ENCODE measurements around the gene CD84.
"Not testable (repeated sequence)": the region's sequence is repeated elsewhere in the genome, so short reads cannot be mapped to it uniquely, and the experiment has no call there.

The CD84 gene

DNA sequence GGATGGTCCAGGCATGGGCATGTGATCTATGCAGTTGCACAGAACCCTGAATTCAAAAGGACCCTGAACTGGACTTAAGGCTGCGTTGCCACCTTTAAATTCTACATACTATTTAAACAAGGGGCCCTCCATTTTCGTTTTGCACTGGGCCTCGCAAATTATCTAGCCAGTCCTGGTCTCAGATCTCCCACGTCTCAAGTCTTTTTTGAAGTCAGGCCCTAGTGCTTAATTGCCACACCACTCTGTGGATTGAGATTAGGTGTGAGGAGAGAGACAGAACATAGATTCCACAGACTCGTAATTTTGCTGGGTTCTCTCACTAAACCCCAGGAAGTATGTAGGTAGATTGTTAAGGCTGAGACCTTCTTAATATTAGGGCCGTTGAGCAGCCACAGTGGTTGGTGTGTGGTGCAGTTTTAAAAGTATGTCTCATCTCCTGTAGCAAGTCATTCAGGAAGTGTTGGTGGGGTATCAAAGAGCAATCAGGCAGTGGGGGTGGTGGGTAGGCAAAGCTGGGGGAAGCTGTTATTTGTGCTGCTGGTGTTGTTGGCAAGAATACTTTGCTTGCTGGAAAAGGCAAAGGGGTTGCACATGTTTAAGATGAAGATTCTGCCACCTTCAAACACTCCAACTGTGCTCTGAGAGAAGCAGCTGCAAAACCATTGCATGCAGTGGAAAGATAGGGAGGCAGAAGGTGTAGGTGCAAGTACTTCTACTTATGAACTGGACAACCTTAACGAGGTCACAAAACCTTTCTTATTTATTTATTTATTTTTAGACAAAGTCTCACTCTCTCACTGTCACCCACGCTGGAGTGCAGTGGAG lies 11.2 kb downstream of the CD84 start:
- DNase-seq: peak; percentile 88

DNA sequence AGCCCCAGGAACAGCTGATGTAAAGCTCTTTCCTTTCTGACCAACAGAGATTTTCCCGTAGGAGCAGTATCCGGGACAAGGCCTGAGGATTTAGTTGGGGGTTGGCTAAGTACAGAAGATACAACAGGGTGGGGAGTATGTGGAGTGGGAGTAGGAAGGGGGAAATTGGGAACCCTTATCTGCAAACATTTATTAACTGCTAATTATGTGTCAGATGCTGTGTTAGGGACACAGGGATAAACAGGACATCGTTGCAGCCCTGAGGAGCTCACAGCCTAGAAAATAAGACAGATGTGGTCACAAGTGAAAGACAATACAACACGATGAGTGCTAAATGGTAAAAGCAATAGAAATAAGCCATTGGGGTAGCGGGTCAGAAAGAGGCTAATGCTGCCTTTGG lies 12.0 kb downstream of the CD84 start:
- no peak for DNase-seq

DNA sequence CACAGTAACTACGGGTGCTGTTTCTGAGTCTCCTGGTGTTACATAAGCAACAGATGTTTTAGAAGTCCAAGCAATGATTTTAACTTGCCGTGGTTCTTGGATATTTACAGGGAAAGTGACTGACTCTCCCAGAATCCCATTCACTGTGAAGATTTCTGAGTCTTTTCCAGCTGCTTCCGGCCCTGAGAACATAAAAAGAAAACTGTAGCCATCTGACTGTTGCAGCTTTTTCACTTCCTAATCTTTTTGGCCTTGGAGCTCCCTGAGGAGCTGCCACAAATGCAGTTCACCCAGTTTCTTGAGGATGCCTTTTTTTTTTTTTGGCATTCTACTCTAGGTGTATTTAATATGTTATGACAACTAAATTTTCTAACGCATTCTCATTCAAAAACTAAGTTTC lies 13.7 kb downstream of the CD84 start:
- no peak for DNase-seq

DNA sequence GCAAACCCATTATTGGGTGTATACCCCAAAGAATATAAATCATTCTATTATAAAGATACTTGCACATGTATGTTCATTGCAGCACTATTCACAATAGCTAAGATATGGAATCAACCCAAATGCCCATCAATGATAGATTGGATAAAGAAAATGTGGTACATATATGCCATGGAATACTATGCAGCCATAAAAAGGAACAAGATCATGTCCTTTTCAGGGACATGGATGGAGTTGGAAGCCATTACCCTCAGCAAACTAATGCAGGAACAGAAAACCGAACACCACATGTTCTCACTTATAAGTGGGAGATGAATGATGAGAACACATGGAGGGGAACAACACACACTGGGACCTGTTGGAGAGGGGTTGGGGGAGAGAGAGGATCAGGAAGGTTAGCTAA lies 16.1 kb downstream of the CD84 start:
- DNase-seq: not testable (repeated sequence)

DNA sequence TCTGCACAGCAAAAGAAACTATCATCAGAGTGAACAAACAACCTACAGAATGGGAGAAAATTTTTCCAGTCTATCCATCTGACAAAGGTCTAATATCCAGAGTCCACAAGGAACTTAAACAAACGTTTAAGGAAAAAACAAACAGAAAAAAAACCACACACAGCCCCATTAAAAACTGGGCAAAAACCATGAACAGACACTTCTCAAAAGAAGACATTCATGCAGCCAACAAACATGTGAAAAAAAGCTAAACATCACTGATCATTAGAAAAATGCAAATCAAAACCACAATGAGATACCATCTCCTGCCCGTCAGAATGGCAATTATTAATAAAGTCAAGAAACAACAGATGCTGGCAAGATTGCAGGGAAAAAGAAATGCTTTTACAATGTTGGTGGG lies 16.6 kb downstream of the CD84 start:
- not testable (repeated sequence) for DNase-seq

DNA sequence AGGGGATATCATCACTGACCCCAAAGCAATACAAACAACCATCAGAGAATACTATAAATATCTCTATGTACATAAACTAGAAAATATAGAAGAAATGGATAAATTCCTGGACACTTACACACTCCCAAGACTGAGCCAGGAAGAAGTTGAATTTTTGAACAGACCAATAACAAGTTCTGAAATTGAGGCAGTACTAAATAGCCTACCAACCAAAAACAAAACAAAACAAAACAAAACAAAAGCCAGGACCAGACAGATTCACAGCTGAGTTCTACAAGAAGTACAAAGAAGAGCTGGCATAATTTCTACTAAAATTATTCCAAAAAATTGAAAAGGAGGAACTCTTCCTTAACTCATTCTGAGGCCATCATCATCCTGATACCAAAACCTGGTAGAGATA lies 18.5 kb downstream of the CD84 start:
- DNase-seq: no peak

DNA sequence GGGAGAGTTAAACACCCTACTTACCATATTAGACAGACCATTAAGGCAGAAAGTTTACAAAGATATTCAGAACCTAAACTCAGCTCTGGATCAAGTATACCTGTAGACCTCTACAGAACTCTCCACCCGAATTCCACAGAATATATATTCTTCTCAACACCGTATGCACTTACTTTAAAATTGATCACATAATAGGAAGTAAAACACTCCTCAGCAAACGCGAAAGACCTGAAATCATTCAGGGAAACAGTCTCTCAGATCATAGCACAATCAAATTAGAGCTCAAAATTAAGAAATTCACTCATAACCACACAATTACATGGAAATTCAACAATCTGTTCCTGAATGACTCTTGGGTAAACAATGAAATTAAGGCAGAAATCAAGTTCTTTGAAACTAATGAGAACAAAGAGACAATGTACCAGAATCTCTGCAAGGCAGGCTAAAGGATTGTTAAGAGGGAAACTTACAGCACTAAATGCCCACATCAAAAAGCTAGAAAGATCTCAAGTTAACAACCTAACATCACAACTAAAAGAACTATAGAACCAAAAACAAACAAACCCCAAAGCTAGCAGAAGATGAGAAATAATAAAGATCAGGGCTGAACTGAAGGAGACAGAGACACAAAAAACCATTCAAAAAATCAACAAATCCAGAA lies 19.1 kb downstream of the CD84 start:
- DNase-seq: no peak

DNA sequence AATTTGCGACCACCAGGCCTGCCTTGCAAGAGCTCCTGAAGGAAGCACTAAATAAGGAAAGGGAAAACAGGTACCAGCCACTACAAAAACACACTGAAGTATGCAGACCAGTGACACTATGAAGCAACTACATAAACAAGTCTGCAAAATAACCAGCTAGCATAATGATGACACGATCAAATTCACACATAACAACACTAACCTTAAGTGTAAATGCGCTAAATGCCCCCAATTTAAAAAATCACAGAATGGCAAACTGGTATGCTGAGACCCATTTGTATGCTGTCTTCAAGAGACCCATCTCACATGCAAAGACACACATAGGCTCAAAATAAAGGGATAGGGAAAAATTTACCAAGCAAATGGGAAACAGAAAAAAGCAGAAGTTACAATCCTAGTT lies 19.9 kb downstream of the CD84 start:
- DNase-seq: not testable (repeated sequence)

DNA sequence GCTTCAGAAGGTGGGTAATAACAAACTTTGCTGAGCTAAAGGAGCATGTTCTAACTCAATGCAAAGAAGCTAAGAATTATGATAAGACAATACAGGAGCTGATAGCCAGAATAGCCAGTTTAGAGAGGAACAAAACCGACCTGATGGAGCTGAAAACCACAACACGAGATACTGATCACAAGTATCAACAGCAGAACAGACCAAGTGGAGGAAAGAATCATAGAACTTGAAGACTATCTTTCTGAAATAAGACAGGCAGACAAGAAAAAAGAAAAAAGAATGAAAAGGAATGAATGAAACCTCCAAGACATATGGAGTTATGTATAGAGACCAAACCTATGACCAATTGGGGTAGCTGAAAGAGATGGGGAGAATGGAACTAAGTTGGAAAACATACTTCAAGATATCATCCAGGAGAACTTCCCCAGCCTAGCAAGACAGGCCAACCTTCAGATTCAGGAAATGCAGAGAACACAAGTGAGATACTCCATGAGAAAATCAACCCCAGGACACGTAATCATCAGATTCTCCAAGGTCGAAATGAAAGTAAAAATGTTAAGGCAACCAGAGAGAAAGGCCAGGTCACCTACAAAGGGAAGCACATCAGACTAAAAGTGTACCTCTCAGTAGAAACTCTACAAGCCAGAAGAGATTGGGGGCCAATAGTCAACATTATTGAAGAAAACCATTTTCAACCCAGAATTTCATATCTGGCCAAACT lies 20.5 kb downstream of the CD84 start:
- no peak for DNase-seq

DNA sequence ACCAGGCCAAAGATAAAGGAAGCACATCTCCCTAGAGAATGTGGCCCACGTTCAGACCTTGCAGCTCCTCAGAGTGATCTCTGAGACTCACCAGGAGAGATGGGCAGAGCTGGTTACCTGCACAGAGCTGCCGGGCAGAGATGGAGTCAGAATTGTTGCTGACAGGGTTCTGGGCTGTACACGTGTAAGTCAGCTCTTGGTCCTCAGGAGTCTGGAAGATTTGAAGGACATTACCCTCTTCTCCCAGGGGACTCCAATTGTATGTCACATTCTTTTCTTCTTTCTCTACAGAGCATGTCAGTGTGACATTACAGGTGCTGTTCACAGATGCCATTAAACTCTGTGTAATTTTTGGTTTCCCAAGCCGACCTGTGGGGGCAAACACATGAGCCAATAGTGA lies 25.5 kb downstream of the CD84 start:
- no peak for DNase-seq

DNA sequence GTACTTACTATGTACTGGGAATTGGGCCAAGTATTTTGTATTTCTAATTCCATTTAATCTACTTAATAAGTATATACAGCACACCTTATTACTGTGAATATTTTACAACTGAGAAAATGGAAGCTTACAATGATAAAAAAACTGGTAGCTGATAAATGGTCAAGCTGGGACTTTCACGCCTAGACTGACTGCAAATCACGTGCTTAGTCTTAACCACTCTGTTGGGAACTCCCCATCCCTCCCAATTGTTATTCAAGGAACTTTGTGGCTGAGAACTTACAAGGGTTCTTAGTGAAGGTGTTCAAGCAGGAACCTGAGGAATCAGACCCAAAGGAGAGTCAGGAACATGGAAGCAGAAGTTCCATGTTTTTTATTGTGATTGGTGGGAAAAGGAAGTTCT lies 26.9 kb downstream of the CD84 start:
- no peak for DNase-seq

DNA sequence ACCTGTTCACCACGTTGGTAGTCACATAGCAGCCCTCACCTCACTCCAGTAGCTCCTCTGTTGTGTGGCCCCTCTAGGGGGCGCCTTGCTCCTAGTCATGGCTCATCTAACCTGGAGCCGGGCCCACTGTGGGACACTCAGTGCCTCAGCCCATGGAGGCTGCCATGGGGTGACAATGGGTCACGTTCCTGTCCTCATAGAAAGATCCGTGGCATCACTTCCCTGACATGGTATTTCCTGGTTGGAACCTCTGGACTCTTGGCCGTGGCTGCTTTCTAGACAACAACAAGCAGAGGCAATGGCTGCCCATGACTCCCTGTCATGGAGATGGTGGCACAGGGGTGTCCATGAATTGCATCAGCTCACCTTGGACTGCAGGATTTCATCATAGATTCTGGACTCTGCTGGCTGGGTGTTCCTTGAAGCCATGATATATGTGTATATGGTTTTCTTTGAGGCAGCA lies 28.7 kb downstream of the CD84 start:
- DNase-seq: peak; percentile 60

DNA sequence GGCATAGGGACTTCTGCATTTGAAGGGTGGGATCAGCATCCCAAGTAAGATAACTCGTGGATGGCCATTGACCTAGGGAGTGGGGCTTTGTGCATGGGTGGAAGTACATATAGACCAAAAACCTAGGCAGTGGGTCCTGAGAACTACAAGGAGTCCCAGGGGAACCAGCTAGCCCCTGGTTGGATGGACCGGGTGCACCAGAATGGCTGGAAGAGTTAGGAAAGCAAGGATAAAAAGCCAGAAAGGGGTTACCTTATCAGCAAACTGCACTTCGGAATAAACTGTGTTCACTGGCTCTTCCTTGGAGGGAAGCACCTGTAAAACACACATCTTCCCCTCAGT lies 29.7 kb downstream of the CD84 start:
- DNase-seq: no peak

DNA sequence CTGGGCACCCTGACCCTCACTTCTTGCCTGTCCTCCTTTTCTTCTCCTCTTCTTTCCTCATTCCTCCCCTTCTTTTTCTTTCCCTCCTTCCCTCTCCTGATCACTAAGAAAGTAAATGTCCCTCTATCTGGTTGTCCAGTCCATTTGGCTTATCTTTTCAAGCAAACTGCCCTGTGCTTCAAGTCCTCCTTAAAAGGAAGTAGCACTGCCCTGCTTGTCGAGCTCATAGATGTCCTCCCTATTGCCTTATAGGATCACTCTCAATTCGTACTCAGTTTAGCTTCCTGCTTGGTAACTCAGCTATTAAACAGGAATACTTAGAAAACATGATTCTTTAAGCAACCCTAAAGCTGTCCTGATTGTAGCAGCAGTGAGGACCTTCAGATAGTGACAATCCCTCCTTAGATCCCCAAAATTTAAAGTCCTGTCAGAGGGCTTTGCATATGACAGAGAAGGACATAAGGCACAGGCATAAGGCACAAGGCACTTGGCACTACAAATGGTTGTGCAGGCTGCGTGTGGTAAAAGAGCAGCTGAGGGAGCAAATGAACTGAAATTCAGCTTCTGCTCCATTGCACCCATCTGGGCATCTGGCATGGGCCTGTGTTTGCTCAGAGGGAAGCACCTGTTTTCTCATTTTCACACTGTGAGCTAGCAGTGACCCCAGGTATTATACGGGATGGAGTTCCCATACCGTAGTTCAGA lies 30.2 kb downstream of the CD84 start:
- no peak for DNase-seq

DNA sequence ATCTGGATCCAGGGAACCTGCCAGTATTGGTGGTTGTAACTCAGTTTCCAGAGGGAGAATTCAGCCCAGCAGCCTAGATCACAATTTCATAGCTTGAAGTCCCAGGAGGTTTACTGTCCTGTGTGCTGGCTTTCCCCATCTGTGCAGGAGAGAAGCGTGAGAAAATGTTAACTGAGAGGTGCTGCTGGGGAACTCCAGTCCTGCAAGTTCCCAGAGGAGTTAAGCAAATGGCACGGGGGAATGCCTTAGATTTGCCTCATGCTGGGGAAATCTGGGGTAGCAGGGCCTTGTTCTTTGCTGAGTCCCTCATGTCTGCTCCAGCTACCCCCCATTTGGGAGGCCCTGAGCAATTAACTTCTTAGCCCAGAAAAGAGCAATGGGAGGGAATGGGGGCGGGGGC lies 31.1 kb downstream of the CD84 start:
- no peak for DNase-seq

DNA sequence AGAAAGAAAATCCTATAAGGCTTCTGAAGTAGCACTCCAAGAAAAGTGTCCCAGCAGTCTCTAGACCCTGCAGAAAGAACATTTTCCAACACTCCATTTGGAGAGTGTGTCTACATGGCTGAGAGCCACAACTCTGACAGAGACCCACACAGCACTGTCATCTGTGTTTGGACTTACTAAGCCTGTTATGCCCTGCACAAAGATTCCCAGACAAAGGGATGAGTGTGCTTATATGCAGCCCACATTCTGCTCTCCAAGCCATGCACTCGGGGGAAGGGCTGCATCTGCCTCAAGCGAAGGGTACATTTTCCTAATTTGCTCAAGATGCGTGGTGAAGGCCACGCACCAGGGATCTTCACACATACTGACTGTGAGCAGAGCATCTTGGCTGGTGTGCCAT lies 31.9 kb downstream of the CD84 start:
- no peak for DNase-seq

DNA sequence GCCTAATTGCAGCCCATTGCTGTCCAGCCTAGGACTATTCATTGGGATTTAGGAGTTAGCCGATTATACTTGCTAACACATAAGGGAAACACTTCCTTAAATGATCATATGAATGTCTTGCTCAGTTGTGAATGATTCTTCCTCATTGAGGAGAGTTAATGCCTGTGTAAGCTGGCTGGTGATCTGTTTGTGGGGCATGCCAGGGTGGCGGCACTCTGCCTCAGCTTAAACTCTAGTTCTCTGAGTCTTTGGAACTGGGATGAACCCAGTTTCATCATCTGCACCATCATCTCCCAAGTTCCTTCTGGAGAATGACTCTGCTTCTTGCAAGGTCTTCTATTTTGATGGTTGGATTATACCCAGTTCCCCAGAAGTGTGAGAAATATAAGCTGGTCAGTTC lies 32.4 kb downstream of the CD84 start:
- no peak for DNase-seq

DNA sequence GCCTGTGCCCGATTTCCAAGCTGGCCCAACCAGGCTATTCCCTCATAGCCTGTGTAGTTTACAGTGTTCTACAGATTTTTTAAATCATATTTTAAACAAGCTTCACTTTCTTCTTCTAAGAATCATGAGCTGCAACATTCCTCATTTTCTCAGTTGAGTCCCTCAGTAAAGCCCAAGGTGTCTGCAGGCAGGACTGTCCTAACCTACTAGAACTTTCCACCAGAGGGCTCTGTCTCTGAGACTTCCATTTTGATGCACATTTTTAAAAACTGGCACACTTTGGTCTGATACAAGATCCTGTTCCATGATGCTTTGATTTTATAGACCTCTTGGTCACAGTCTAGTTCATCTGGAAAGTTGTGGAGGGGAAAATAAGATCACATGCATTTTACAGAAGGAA lies 34.6 kb downstream of the CD84 start:
- DNase-seq: peak; percentile 58

DNA sequence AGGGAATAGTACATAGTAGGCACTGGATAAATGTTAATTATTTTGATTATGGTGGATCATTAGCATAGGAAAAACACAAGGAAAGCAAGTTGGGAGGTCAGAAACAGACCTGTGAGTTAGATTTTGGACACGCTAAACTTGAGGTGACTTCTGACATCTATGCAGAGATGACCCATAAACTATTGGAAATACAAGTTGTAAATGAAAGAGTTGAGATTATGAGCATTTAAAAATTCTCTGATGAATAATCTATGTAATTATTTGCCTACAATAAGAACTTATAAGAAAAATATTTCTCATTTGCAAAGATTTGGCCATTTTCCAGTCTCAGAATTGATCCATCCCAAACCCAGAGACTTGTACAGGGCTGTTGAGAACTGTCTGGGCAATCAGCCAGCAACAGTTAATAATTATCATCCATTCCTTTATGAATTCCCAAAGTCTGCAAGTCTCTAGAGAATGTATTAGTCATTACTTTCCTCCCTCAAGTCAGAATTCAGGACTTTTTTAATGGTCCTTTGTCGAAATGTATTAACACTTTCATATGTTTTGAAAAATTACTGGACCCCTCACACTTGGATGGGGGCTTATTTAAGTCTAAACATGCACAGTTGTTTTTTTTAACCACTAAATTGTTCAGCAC lies 36.9 kb downstream of the CD84 start:
- DNase-seq: no peak

DNA sequence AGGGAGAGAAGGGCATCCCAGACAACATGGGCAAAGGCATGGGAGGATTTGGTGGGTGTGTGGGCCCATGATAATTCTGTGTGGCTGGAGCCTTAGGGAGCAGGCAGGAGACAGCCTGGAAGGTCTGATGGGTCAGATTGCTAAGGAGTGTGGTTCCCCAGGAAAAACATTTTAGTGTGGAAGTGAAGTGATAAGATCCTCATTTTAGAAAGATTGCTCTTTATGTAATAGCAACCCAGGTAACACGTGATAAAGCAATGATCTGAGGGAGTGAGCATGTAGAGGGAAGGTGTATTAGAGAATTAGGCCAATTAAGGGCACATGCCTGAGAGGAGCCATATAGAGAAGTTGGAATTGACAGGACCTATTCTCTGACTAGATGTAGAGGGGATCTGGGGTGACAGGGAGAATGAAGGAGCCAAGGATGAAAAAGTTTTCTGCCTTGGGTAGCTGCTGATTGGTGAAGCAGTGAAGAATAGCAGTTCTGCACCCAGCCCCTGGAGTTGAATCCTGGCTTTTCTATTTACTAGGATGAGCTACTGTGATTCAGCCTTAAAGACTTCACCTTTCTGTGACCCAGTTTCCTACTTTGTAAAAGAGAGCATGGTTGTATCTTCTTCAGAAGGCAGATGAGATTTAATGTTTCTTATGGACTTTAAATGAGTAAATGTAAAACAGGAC lies 37.5 kb downstream of the CD84 start:
- no peak for DNase-seq

DNA sequence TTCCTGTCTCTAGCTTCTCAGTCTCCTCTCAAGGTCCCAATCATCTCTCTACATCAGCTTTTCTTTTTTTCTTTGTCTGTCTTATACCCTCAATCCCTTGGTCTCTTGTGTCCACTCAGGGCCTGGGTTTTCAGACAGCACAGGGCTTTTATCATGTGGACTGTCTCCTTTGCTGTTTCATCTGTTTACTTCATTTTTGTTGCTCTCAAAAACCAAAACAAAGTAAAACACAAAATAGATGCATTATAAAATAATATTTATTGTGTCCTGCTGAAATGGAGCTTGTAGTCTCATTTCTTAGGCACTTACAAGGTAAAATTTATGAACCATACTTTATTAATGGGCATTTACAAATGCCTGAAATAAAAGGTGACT lies 38.5 kb downstream of the CD84 start:
- no peak for DNase-seq
